Progenitor cell of endocrine pancreas (in vitro differentiated cells): ENCODE measurements around the gene PXDN. TPM values are rescaled to one million over a fixed set of nuclear protein-coding genes. Genes with fewer than 3 reads are reported as not detected.

Experiments
- DNase-seq: peaks from one replicate; pipeline ENCODE4 v3.0.0; 2021; ENCODE audit warnings: low spot score; ENCODE audit not compliant: unreplicated experiment
- H3K27ac Mint-ChIP-seq: 2 replicates; pipeline ENCODE4 v1.8.0; 2021; ENCODE audit warnings: mild to moderate bottlenecking, moderate library complexity, mixed read lengths
- H3K27me3 Mint-ChIP-seq: 2 replicates; pipeline ENCODE4 v1.8.0; 2021; ENCODE audit warnings: mixed read lengths
- H3K36me3 Mint-ChIP-seq: 2 replicates; pipeline ENCODE4 v1.8.0; 2022; ENCODE audit warnings: mixed read lengths; ENCODE audit not compliant: insufficient read depth
- H3K4me1 Mint-ChIP-seq: 2 replicates; pipeline ENCODE4 v1.8.0; 2021; ENCODE audit warnings: low read depth, mixed read lengths
- H3K4me3 Mint-ChIP-seq: 2 replicates; pipeline ENCODE4 v1.8.0; 2021; ENCODE audit warnings: low read depth, mild to moderate bottlenecking, moderate library complexity, mixed read lengths
- H3K9me3 Mint-ChIP-seq: 2 replicates; pipeline ENCODE4 v1.8.0; 2021; ENCODE audit warnings: low read depth, mixed read lengths
- total RNA-seq: library from RNA; stranded (reverse); gene quantifications from 2 replicates; pipeline ENCODE4 v1.2.1, GENCODE V29; 2021
- TF ChIP-seq, protein P1 (sequence below): fragments of 200-600 bp; sonication (generic); IDR thresholded peaks from one replicate; pipeline ENCODE4 v1.5.0; 2021; ENCODE audit warnings: antibody characterized with exemption, mild to moderate bottlenecking; ENCODE audit not compliant: unreplicated experiment

PXDN gene
- total RNA-seq, 1 donor from 2014 or later: 256 TPM

DNA sequence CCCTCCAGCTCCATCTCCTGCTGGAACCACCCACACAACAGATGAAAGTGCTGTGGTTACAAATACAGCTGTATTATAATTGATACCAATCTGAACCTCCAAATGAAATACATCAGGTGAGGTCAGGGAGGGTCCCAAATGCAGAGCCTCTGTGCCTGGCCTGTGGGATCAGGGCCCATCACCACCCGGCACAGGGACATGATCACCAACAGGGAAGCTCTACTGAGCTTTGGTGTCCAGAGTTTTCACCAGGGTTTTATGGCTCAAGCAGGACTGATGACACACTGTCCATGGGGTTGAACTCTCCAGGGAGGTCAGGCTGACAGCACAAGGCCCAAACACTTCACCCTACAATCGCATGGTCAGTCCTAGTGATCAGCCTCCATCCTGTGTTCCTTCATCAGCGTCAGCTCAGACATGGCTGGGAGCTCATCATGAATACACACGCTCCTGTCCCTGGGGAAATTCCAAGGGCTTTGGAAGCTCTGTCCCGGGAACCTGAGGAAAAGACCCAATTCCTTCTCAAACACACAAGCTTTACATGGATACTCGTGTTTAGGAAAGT lies 3.9 kb upstream of the PXDN start:
- H3K27me3 Mint-ChIP-seq: peaks cover 51% of the 10 kb centered on the region
- TF ChIP-seq, protein P1, sequence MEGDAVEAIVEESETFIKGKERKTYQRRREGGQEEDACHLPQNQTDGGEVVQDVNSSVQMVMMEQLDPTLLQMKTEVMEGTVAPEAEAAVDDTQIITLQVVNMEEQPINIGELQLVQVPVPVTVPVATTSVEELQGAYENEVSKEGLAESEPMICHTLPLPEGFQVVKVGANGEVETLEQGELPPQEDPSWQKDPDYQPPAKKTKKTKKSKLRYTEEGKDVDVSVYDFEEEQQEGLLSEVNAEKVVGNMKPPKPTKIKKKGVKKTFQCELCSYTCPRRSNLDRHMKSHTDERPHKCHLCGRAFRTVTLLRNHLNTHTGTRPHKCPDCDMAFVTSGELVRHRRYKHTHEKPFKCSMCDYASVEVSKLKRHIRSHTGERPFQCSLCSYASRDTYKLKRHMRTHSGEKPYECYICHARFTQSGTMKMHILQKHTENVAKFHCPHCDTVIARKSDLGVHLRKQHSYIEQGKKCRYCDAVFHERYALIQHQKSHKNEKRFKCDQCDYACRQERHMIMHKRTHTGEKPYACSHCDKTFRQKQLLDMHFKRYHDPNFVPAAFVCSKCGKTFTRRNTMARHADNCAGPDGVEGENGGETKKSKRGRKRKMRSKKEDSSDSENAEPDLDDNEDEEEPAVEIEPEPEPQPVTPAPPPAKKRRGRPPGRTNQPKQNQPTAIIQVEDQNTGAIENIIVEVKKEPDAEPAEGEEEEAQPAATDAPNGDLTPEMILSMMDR: no peak
- H3K27ac Mint-ChIP-seq: no peak overlapping the region
- H3K4me1 Mint-ChIP-seq: peaks cover 2% of the 10 kb centered on the region
- no peaks in the 10 kb centered on the region for H3K36me3 Mint-ChIP-seq
- H3K4me3 Mint-ChIP-seq: no peak overlapping the region
- no peaks in the 10 kb centered on the region for H3K9me3 Mint-ChIP-seq
- no peak for DNase-seq

GRCh38 chr2:1747065-1747941 lies 3.0 kb upstream of the PXDN start:
- H3K27me3 Mint-ChIP-seq: peaks cover 48% of the 10 kb centered on the region
- peaks cover 2% of the 10 kb centered on the region for H3K4me1 Mint-ChIP-seq
- no peaks in the 10 kb centered on the region for H3K36me3 Mint-ChIP-seq
- DNase-seq: no peak
- H3K4me3 Mint-ChIP-seq: no peak overlapping the region
- H3K27ac Mint-ChIP-seq: no peak overlapping the region
- TF ChIP-seq, protein P1: no peak
- no peaks in the 10 kb centered on the region for H3K9me3 Mint-ChIP-seq

DNA sequence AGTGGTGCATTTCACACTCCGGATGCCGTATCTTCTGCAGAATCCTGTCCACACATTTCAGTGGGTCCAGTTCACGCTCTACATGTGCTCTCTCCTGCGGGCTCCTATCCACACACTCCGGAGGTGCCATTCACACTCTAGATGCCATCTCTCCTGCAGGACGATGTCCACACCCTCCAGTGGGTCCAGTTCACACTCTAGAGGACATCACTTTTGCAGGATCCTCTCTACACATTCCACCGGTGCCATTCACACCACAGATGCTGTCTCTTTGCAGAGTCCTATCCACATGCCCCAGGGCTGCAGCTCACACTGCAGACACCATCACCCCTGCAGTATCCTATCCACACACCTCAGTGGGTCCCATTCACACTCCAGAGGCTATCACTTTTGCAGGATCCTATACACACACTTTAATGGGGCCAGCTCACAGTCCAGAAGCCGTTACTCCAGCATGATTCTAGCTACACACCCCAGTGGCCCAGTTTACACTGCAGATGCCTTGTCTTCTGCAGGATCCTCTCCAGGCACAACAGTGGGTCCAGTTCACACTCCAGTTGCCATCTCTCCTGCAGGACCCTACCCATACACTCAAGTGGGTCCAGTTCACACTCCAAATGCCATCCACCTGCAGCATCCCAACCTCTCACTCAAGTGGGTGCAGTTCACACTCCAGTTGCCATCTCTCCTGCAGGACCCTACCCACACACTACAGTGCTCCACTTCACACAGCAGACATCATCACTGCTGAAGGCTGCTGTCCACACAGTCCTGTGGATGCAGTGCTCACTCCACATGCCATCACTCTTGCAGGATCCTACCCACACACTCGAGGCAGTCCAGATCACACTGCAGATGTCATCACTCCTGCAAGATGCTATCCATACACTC lies 2.1 kb upstream of the PXDN start:
- Mint-ChIP-seq H3K4me3 (peak overlapping the region; percentile 22), H3K27me3 (peaks cover 42% of the 10 kb centered on the region), H3K27ac (no peak overlapping the region), H3K4me1 (peaks cover 8% of the 10 kb centered on the region), H3K36me3 (peaks cover 3% of the 10 kb centered on the region), H3K9me3 (no peaks in the 10 kb centered on the region)
- DNase-seq: no peak
- TF ChIP-seq, protein P1: no peak

GRCh38 chr2:1745171-1746023 lies 1.1 kb upstream of the PXDN start:
- Mint-ChIP-seq H3K4me3 (peak overlapping the region; percentile 88), H3K27me3 (peaks cover 35% of the 10 kb centered on the region), H3K27ac (peak overlapping the region; percentile 93), H3K9me3 (no peaks in the 10 kb centered on the region), H3K36me3 (peaks cover 3% of the 10 kb centered on the region), H3K4me1 (peaks cover 13% of the 10 kb centered on the region)
- TF ChIP-seq, protein P1: no peak
- no peak for DNase-seq
